ENCODE results near the gene MYO5C.

MYO5C gene

GRCh38 chr15:52230073-52230472 is 65.5 kb downstream of the MYO5C start:
- no peak for DNase-seq (ENCODE audit: low read depth)
- H3K4me3 ChIP-seq (ENCODE audit: low read length) = no peak overlapping the region
- no peak for TF ChIP-seq CTCF (IDR thresholded peaks at IDR 0.05; ENCODE audit: insufficient read depth, low read depth, low read length, missing control alignments)

DNA sequence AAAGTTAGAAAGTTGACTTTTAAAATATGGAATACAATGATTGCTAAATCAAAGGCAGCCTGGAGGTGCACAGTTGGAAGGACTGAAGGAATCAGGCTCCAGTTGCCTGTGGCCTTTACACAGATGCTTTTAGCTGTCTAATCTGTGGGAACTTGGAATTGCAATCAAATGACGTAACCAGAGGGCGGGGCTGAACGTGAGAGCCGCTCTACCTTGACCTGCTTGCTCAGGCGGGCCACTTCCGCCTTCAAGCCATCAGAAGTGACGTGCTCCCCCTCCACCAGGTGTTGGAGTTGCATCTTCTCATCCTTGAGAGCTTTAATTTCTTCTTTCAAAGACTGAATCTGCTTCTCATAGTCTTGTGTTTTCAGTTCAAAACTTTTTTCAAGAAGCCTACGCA is 66.7 kb downstream of the MYO5C start:
- no peak overlapping the region for H3K4me3 ChIP-seq (ENCODE audit: low read length)
- peak; percentile 95 for DNase-seq (ENCODE audit: low read depth)
- no peak for TF ChIP-seq CTCF (IDR thresholded peaks at IDR 0.05; ENCODE audit: insufficient read depth, low read depth, low read length, missing control alignments)

DNA sequence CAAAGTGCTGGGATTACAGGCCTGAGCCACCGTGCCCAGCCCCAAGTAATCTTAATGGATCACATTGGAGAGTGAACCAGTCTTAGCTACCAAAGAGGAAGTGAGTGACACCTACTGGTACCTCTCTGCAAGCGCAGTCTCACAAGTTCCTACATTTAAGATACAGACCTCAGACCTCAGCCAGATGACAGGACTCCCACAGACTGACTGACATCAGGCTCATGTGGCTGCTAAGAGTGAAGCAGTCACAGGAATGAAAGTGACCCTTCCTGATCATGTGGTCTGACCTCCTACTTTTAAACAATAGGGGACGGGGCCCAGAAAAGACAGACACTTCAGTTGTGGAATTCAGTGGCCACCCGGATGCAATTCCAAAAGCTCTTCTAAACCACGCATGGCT is 68.1 kb downstream of the MYO5C start:
- peak; percentile 89 for DNase-seq (ENCODE audit: low read depth)
- TF ChIP-seq CTCF (IDR thresholded peaks at IDR 0.05; ENCODE audit: insufficient read depth, low read depth, low read length, missing control alignments) = peak; percentile 88
- no peak overlapping the region for H3K4me3 ChIP-seq (ENCODE audit: low read length)

GRCh38 chr15:52225230-52225629 is 70.4 kb downstream of the MYO5C start:
- TF ChIP-seq CTCF (IDR thresholded peaks at IDR 0.05; ENCODE audit: insufficient read depth, low read depth, low read length, missing control alignments) = no peak
- DNase-seq (ENCODE audit: low read depth) = no peak
- no peak overlapping the region for H3K4me3 ChIP-seq (ENCODE audit: low read length)

DNA sequence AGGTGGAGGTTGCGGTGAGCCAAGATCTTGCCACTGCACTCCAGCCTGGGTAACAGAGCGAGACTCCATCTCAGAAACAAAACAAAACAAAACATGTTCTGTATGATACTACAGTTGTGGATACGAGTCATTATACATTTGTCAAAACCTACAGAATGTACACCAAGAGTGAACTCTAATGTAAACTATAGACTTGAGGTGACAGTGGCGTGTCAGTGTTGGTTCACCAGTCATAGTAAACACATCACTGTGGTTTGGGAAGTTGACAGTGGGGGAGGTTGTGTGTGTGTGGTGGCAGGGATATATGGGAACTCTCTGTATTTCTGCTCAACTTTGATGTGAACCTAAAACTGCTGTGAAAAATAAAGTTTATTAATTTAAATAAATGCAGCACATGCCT is 71.4 kb downstream of the MYO5C start:
- H3K4me3 ChIP-seq (ENCODE audit: low read length) = no peak overlapping the region
- DNase-seq (ENCODE audit: low read depth) = no peak

DNA sequence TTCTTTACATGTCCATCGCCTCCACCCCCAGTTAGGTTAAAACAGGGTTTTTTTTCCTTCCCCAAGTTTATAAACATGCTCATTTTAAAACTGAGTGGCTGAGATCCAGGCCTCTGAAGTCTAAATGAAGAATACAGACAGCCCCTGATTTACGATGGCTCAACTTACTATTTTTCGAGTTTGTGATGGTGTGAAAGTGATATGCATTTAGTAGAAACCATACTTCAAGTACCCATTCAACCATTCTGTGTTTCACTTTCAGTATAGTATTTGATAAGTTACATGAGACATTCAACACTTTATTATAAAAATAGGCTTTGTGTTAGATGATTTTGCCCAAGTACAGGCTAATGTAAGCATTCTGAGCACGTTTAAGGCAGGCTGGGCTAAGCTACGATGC is 73.9 kb downstream of the MYO5C start:
- H3K4me3 ChIP-seq (ENCODE audit: low read length) = no peak overlapping the region
- TF ChIP-seq CTCF (IDR thresholded peaks at IDR 0.05; ENCODE audit: insufficient read depth, low read depth, low read length, missing control alignments) = no peak
- DNase-seq (ENCODE audit: low read depth) = no peak

More for the DNA sequence above, 71.4 kb downstream of the MYO5C start:
- TF ChIP-seq CTCF (IDR thresholded peaks at IDR 0.05; ENCODE audit: insufficient read depth, low read depth, low read length, missing control alignments) = no peak

GRCh38 chr15:52220937-52221660 is 74.5 kb downstream of the MYO5C start:
- no peak for TF ChIP-seq CTCF (IDR thresholded peaks at IDR 0.05; ENCODE audit: insufficient read depth, low read depth, low read length, missing control alignments)
- DNase-seq (ENCODE audit: low read depth) = no peak
- H3K4me3 ChIP-seq (ENCODE audit: low read length) = no peak overlapping the region

All from epithelial cell of esophagus (primary cell).